HEK293 (cell line): Measurements from ENCODE around the gene ALOXE3.

Experiments used
- CTCF ChIA-PET: fragments of 350-600 bp; formaldehyde crosslinking; extraction: SDS; loops from one replicate; lab custom pipeline; 2021; ENCODE audit warnings: antibody characterized with exemption; lab: Yijun Ruan, JAX
- POLR2A ChIA-PET: fragments of 300-600 bp; formaldehyde crosslinking; extraction: SDS; loops from one replicate; lab custom pipeline; 2020; ENCODE audit warnings: antibody characterized with exemption, inconsistent platforms; lab: Yijun Ruan, JAX
- H3K27ac ChIP-seq: fragments of 200-500 bp; sonication (Bioruptor generic); 2 replicates; pipeline ENCODE4 v1.5.1; 2014; ENCODE audit warnings: low read depth, low read length, control low read depth, inconsistent platforms; ENCODE audit errors: extremely low read depth
- H3K36me3 ChIP-seq, 2 experiments: fragments of 200-500 bp in 1 of 2; sonication (Bioruptor generic) in 1 of 2; 1 replicate in 1 of 2; 2 replicates in 1 of 2; pipeline ENCODE4 v1.5.1; 2014 to 2017; ENCODE audit warnings: inconsistent platforms in 2 of 2, low read length in 2 of 2; ENCODE audit not compliant: control insufficient read depth in 2 of 2, insufficient read depth in 1 of 2
- H3K4me1 ChIP-seq: fragments of 200-500 bp; sonication (Bioruptor generic); 2 replicates; pipeline ENCODE4 v1.5.1; 2014; ENCODE audit warnings: mild to moderate bottlenecking, low read length, inconsistent platforms; ENCODE audit not compliant: control insufficient read depth, insufficient read depth
- H3K4me3 ChIP-seq: 2 replicates; pipeline ENCODE4 v1.5.1; 2011; ENCODE audit warnings: low read depth, mild to moderate bottlenecking, control low read depth, low read length, moderate library complexity
- H3K9me3 ChIP-seq: fragments of 200-500 bp; sonication (Bioruptor generic); 2 replicates; pipeline ENCODE4 v1.5.1; 2014; ENCODE audit warnings: low read depth, low read length, inconsistent platforms; ENCODE audit not compliant: control insufficient read depth, insufficient read depth
- HOXA7 ChIP-seq: sonication (generic); formaldehyde crosslinking; IDR thresholded peaks from 2 replicates; pipeline ENCODE4 v1.8.1; 2022; ENCODE audit warnings: missing genetic modification reagents, borderline replicate concordance
- KLF8 ChIP-seq: fragments of 450-650 bp; formaldehyde crosslinking; IDR thresholded peaks from 2 replicates; pipeline ENCODE4 v1.5.1; 2016; ENCODE audit warnings: missing biosample characterization, missing genetic modification characterization
- SETDB1 ChIP-seq: IDR thresholded peaks from one replicate; pipeline ENCODE4 v1.6.1; 2017; ENCODE audit warnings: mild to moderate bottlenecking, low read length, moderate library complexity, mixed read lengths; ENCODE audit not compliant: insufficient read length
- SP2 ChIP-seq: fragments of 450-650 bp; formaldehyde crosslinking; IDR thresholded peaks from 2 replicates; pipeline ENCODE4 v1.5.1; 2016; ENCODE audit warnings: missing biosample characterization, missing genetic modification characterization
- ZBTB11 ChIP-seq: fragments of 450-650 bp; formaldehyde crosslinking; conservative IDR thresholded peaks from 2 replicates; pipeline ENCODE4 v1.5.1; 2016; ENCODE audit warnings: low read depth, missing biosample characterization, missing genetic modification characterization
- ZBTB49 ChIP-seq: fragments of 450-650 bp; formaldehyde crosslinking; IDR thresholded peaks from 2 replicates; pipeline ENCODE4 v1.5.1; 2016; ENCODE audit warnings: missing biosample characterization, missing genetic modification characterization, low read depth
- ZFHX2 ChIP-seq: fragments of 450-650 bp; formaldehyde crosslinking; conservative IDR thresholded peaks from 2 replicates; pipeline ENCODE4 v1.5.1; 2016; ENCODE audit warnings: missing biosample characterization, missing genetic modification characterization
- ZNF10 ChIP-seq: fragments of 450-650 bp; formaldehyde crosslinking; IDR thresholded peaks from 2 replicates; pipeline ENCODE4 v1.5.1; 2017; ENCODE audit warnings: missing biosample characterization, missing genetic modification characterization
- ZNF132 ChIP-seq: fragments of 450-650 bp; formaldehyde crosslinking; IDR thresholded peaks from 2 replicates; pipeline ENCODE4 v1.5.1; 2017; ENCODE audit warnings: missing biosample characterization, missing genetic modification characterization, borderline replicate concordance
- ZNF24 ChIP-seq: fragments of 450-650 bp; formaldehyde crosslinking; IDR thresholded peaks from 2 replicates; pipeline ENCODE4 v1.5.1; 2016; ENCODE audit warnings: missing biosample characterization, missing genetic modification characterization
- ZNF366 ChIP-seq: fragments of 450-650 bp; formaldehyde crosslinking; conservative IDR thresholded peaks from 2 replicates; pipeline ENCODE4 v1.5.1; 2016; ENCODE audit warnings: missing biosample characterization, missing genetic modification characterization
- ZNF404 ChIP-seq: fragments of 450-650 bp; formaldehyde crosslinking; IDR thresholded peaks from 2 replicates; pipeline ENCODE4 v1.5.1; 2017; ENCODE audit warnings: missing biosample characterization, missing genetic modification characterization
- ZNF449 ChIP-seq: fragments of 450-650 bp; formaldehyde crosslinking; IDR thresholded peaks from 2 replicates; pipeline ENCODE4 v1.5.1; 2017; ENCODE audit warnings: missing biosample characterization, mild to moderate bottlenecking, missing genetic modification characterization, moderate library complexity
- ZNF555 ChIP-seq: fragments of 450-650 bp; formaldehyde crosslinking; conservative IDR thresholded peaks from 2 replicates; pipeline ENCODE4 v1.5.1; 2017; ENCODE audit warnings: missing biosample characterization, mild to moderate bottlenecking, missing genetic modification characterization, inconsistent platforms
- ZNF561 ChIP-seq: fragments of 450-650 bp; IDR thresholded peaks from 2 replicates; pipeline ENCODE4 v1.5.1; 2018; ENCODE audit warnings: missing biosample characterization, missing genetic modification characterization, borderline replicate concordance
- ZNF621 ChIP-seq: fragments of 450-650 bp; formaldehyde crosslinking; IDR thresholded peaks from 2 replicates; pipeline ENCODE4 v1.5.1; 2017; ENCODE audit warnings: missing biosample characterization, missing genetic modification characterization
- ZNF629 ChIP-seq: fragments of 450-650 bp; formaldehyde crosslinking; IDR thresholded peaks from 2 replicates; pipeline ENCODE4 v1.5.1; 2017; ENCODE audit warnings: missing biosample characterization, missing genetic modification characterization
- ZNF692 ChIP-seq: fragments of 450-650 bp; formaldehyde crosslinking; IDR thresholded peaks from 2 replicates; pipeline ENCODE4 v1.5.1; 2016; ENCODE audit warnings: missing biosample characterization, missing genetic modification characterization
- ZNF776 ChIP-seq: fragments of 450-650 bp; formaldehyde crosslinking; IDR thresholded peaks from 2 replicates; pipeline ENCODE4 v1.5.0; 2017; ENCODE audit warnings: missing biosample characterization, missing genetic modification characterization, borderline replicate concordance

ALOXE3 gene

GRCh38 chr17:8048236-8048635 lies 70.1 kb downstream of the ALOXE3 start:
- no peak overlapping the region for H3K4me3 ChIP-seq
- H3K9me3 ChIP-seq: no peaks in the 10 kb centered on the region
- no peaks in the 10 kb centered on the region for H3K36me3 ChIP-seq
- H3K4me1 ChIP-seq: no peaks in the 10 kb centered on the region
- POLR2A ChIA-PET: no interaction called here
- TF ChIP-seq ZNF621 (tag by site-specific recombination) (no peak), ZNF776 (tag by site-specific recombination) (no peak), ZNF132 (tag by site-specific recombination) (no peak), ZNF366 (no peak)
- TF ChIP-seq, all 188 proteins: peak for 0
- CTCF ChIA-PET: interaction anchor here (0.7 to 3.3 kb wide), 4 partner anchors 9 to 759 kb away, joined by 3 to 18 read pairs (median 4); no protein-coding TSS in a partner anchor
- H3K27ac ChIP-seq: no peak overlapping the region

GRCh38 chr17:8047769-8048110 lies 70.6 kb downstream of the ALOXE3 start:
- Histone ChIP-seq H3K36me3 (no peaks in the 10 kb centered on the region), H3K4me1 (no peaks in the 10 kb centered on the region), H3K4me3 (no peak overlapping the region), H3K9me3 (no peaks in the 10 kb centered on the region), H3K27ac (no peak overlapping the region)
- TF ChIP-seq SP2 (tag by site-specific recombination) (no peak), ZBTB49 (tag by site-specific recombination) (no peak), ZFHX2 (tag by site-specific recombination) (peak; percentile 49), ZNF10 (no peak)
- POLR2A ChIA-PET: no interaction called here
- CTCF ChIA-PET: interaction anchor here (0.5 to 3.3 kb wide), 6 partner anchors 9 to 767 kb away, joined by 3 to 18 read pairs (median 4); partner anchors contain the start of gene SLC2A4

GRCh38 chr17:8046929-8047768 lies 71.2 kb downstream of the ALOXE3 start:
- H3K4me1 ChIP-seq: no peaks in the 10 kb centered on the region
- H3K27ac ChIP-seq: no peak overlapping the region
- H3K9me3 ChIP-seq: no peaks in the 10 kb centered on the region
- TF ChIP-seq SETDB1 (no peak), ZBTB49 (tag by site-specific recombination) (no peak), ZNF692 (tag by site-specific recombination) (no peak), HOXA7 (no peak), ZBTB11 (no peak), ZNF629 (tag by site-specific recombination) (no peak), ZNF404 (no peak), ZNF24 (tag by site-specific recombination) (no peak), KLF8 (tag by site-specific recombination) (no peak), ZNF555 (tag by site-specific recombination) (no peak), ZNF449 (no peak), ZNF561 (tag by site-specific recombination) (no peak)
- ChIA-PET POLR2A (no interaction called here), CTCF (interaction anchor here (0.5 to 3.3 kb wide), 9 partner anchors 10 to 766 kb away, joined by 3 to 18 read pairs (median 4); partner anchors contain the start of gene SLC2A4)
- H3K4me3 ChIP-seq: no peak overlapping the region
- H3K36me3 ChIP-seq: no peaks in the 10 kb centered on the region
